HG02610 (cell line): Measurements from ENCODE around the gene CMIP.
A peak's percentile ranks its signal among the peaks of the same experiment; 100 is the strongest.
"Not testable (repeated sequence)": the region's sequence is repeated elsewhere in the genome, so short reads cannot be mapped to it uniquely, and the experiment has no call there.

Experiments
- ATAC-seq: cut with Tn5 transposase; IDR thresholded peaks from one replicate; pipeline ENCODE4 v1.9.1; 2021; ENCODE audit warnings: mild to moderate bottlenecking, moderate library complexity; ENCODE audit not compliant: unreplicated experiment

Gene CMIP

DNA sequence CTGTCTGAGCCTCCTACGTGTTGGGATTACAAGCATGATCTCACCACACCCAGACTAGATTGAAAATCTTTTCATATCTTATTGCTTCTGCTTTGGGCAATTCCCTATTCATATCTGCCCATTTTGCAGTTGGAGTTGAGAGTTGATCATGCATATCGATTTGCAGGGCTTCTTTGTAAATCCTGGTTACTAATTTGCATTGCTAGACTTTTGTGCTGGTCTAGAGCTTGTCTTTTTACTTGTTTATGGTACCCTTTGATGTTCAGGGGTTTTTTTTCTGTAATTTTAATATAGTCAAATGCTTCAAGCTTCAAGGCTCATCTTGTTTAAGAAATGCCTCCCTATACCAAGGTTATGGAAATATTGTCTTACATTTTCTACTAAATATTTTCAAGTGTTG lies 23.5 kb upstream of the CMIP start:
- no peak for ATAC-seq

- ATAC-seq = no peak
Measured at GRCh38 chr16:81421536-81421935, 23.1 kb upstream of the CMIP start.

DNA sequence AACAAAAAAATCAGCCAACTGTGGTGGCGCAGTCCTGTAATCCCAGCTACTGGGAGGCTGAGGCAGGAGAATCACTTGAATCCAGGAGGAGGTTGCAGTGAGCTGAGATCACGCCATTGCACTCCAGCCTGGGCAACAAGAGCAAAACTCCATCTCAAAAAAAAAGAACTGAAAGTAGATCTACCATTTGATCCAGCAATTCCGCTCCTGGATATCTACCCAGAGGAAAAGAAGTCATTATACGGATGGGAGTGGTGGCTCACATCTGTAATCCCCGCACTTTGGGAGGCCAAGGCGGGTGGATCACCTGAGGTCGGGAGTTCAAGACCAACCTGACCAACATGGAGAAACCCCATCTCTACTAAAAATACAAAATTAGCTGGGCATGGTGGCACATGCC lies 22.5 kb upstream of the CMIP start:
- not testable (repeated sequence) for ATAC-seq

DNA sequence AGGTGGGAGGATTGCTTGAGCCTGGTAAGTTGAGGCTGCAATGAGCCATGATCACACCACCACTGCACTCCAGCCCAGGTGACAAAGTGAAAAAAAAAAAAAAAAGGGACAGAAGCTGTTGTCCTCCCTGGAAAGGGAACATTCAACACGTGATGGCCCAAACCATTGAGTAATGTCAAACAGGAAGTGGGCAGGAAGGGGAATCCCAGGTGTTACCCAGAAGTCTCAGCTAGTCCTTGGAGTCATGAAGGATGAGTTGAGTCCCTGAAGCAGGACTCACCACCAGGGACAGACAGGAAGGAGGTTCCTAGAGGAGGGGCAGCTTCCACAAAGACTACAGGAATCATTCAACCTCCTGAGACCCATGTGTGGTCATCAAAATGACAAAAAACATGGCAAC lies 19.8 kb upstream of the CMIP start:
- peak; percentile 72 for ATAC-seq

DNA sequence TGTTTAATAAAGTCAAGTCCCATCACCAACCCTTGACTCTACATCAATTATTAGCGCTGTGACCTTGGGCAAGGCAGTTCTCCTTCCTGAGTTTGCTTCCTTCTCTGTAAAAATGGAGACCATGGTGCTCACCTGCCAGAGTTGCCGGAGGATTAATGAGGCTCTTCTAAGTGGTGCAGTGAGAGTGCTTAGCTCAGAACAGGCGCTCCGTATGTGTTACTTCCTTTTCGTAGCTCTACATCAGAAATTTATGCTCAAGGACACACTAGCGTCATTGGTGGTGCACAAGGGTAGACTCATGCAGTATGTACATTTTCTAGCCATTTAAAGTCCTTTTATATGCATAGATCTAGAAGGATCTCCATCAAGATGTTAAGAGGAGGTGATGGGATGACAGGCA lies 17.4 kb upstream of the CMIP start:
- ATAC-seq = no peak

DNA sequence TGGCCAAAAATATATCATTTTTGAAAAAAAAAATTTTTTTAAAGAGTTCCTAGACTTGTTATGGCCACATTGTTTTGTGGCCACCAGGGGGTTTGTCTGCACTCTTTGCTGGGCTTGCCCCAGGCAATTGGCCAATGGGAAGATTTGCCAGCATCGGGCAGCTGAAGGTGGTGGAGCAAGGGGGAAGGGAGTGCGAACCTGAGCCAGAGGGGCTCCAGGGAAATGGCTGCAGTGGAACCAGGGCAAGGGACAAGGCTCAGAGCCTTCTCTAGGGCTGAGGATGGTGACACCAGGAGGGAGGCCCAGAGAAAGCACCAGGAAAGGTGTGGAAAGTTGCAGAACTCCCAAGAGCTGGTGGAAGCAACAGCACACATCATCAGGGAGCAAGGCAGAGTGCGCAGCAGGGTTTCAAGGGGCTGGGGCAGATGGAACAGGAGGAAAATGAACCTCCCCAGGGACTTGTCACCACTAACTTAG lies 15.5 kb upstream of the CMIP start:
- no peak for ATAC-seq

- no peak for ATAC-seq
Measured at GRCh38 chr16:81431554-81432353, 12.9 kb upstream of the CMIP start.

- no peak for ATAC-seq
Measured at GRCh38 chr16:81432937-81433557, 11.6 kb upstream of the CMIP start.

- ATAC-seq = no peak
Measured at GRCh38 chr16:81435103-81435502, 9.5 kb upstream of the CMIP start.

GRCh38 chr16:81435567-81435966 lies 9.0 kb upstream of the CMIP start:
- ATAC-seq = no peak

- ATAC-seq = no peak
Measured at GRCh38 chr16:81436386-81436785, 8.2 kb upstream of the CMIP start.

GRCh38 chr16:81437865-81438264 lies 6.7 kb upstream of the CMIP start:
- no peak for ATAC-seq

GRCh38 chr16:81440888-81441761 lies 3.5 kb upstream of the CMIP start:
- ATAC-seq = no peak

DNA sequence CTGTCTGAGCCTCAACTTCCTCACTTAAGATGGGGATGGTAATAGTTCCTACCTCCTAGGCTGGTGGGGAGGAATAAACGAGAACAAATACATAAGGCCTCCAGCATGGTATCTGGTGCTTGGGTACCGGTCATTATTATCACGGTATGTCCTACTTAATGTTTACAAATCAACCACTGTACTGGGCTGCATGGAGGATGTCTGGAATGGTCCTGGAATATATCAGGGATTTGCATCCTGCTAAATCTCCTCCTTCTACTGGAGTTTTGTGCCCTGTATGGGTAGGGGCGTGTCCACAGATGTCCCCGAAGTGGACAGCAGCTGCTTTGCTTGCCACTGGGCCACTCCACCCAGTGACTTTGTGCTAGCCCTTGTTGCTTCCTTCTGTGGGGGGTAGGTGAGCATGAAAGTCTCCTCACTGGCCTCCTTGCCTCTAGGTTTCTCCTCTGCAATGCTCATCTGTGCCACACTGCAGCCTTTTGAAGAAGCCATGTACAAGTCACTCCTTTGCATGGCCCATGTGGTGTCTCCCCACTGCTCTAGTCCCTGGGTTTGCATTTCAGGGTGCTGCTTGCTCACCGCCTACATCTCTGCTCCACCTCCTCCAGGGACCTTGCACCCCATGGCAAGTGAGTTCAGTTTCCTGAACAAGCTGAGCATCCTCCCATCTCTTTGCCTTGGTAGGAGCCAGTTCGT lies 2.2 kb upstream of the CMIP start:
- no peak for ATAC-seq

DNA sequence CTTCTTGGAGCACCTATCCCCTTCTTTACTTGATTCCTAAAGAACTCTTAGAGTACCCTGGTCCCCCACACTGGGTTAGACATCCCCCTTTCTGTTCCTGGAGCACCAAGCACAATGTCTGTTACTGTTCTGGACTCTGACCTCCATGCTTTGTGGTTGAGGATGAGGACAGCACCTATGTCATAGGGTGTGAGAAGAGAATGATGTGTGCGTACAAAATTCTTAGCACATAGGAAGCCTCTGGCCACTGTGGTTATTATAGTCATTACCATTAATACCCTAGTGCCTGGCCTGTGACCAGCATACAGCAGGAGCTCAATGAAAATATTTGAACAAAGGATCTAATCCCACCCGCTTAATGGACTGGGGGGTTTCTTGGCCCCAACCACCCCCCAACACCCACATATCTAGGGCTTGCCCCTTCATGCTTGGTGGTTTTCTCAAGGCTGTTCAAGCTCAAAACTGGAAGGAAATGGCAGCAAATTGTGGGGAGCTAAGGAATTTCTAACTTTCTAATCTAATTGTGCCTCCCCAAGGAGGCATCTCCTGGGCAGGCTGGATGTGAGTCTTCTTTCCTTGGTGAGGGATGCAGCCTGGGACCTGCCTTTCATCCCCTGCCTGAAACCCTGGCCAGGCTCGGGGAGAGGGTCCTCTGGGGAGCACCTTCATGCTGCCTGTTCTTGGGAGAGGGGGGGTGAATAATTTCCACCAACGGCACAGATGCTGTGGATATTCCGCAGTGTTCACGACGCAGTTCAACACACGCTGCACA lies 1.5 kb upstream of the CMIP start:
- ATAC-seq = no peak

DNA sequence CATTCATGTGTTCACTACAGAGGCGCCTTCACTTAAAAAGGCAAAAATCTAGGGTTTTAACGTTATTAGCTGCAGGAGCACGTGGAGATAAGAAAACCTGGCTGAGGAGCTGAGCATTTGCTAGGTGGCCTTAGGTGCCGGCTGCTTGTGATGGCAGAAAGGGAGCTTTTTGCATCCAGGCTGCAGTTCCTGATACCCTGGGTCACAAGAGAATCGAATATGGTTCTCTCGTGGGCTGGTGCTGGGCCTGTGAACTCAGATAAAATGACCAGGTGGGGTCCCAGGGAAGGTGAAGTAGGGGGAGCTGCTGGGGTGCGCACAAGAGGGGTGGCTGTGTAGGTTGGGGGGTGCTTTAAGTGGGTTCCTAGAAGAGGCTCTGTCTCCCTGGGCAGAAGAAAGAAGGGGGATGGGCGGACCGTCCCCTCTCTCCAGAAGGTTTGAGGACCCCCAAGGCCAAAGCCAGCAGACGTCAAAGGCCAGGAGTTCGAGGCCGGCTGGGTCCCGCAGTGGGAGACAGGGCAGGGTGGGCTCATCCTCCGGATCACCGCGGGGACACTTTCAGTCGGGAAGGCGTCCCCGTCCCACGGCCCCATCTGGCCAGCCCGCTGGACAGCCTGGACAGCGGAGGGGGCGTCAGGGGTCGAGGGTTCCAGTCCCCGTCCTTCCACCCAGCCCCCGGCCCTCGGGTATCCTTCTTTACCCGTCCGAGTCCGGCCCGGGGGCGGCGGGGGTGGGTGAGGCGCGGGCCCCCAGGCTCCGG lies 740 bp upstream of the CMIP start:
- no peak for ATAC-seq

GRCh38 chr16:81445143-81445961 lies 744 bp downstream of the CMIP start:
- no peak for ATAC-seq
